ENCODE results near the gene TUBGCP6. TPM values are rescaled to one million over a fixed set of nuclear protein-coding genes. Genes with fewer than 3 reads are reported as not detected.

TUBGCP6 gene
- total RNA-seq, 1 donor from 2014 or later: 17.5 TPM

GRCh38 chr22:50268655-50269113 is 23.9 kb upstream of the TUBGCP6 start:
- intact Hi-C loops (cut with DNase I): no loop called here
- DNase-seq (ENCODE audit: missing footprints): no peak
- ATAC-seq: no peak

DNA sequence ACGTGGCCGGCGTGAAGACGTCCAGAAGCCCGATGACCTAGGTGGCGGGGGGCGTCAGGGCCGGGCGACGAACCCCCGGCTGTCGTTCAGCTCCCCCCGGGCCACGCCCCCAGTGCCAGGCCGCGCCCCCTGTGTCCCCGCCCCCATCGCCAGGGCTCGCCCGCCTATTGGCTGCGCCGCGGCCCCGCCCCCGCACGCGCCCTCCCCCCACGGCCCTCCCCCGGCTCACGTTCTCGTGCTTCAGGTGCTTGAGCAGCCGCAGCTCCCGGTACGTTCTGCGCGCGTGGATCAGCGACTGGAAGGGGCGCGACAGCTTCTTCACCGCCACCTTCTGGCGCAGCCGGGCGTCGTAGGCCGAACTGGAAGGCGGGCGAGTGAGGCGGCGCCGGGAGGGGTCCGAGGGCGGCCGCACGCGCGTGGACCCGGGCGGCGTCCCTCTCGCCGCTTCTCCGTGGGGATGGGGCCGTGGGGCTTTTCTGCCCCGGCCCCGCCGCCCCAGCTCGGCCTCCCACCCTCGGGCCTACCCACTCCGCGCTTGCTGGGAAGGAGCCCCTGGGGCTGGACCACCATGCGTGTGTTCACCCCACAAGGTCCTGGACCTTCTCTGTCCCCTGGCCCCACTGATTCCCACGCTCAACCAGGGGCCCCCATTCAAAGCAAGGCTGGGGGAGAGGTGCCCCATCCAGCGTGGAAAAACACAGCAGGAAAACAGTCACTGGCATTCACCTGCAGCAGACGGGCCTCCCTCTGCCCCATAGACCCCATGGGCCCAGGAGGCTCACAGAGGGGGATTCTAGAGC is 23.0 kb upstream of the TUBGCP6 start:
- peak; percentile 57 for ATAC-seq
- intact Hi-C loops (cut with DNase I): no loop called here
- no peak for DNase-seq (ENCODE audit: missing footprints)

- ATAC-seq (no peak), DNase-seq (ENCODE audit: missing footprints) (no peak)
- intact Hi-C loops (cut with DNase I): no loop called here
Measured at GRCh38 chr22:50266994-50267393, 22.2 kb upstream of the TUBGCP6 start.

DNA sequence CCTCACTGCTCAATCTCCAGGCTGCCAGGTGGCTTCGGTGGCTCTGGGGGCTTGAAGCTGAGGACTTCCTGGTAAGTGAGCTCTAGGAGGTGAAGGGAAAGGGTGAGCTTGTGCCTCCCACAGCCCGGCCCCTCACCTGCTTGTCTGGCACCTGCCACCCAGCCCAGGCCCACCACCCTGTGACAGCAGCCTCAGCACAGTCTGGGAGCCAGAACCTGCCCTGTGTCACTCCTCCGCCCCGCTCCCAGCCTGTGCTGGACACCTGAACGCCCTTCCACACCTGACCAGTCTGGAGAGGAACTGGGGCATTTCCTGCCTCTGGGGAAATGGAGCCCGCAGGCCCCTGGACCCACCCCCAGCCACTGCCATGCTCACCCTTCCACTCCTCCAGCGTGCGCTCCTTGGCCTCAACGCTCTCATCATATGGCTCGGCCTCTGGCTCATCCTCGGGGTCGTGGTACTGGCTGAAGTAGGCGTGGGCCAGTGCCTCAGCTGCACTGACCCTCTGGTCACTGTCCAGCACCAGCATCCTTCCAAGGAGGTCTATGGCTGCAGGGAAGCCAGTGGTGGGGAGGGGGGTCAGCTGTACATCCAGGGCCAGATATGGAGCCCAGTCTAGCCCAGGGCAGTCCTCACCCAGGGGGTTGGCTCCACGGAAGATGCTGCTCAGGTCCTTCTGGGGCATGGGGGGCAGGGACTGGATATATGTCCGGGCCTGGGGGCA is 20.3 kb upstream of the TUBGCP6 start:
- intact Hi-C loops (cut with DNase I): no loop called here
- DNase-seq (ENCODE audit: missing footprints) (no peak), ATAC-seq (no peak)

- no peak for ATAC-seq
- intact Hi-C loops (cut with DNase I): no loop called here
- no peak for DNase-seq (ENCODE audit: missing footprints)
Measured at GRCh38 chr22:50264104-50264745, 19.4 kb upstream of the TUBGCP6 start.

GRCh38 chr22:50262973-50263617 is 18.3 kb upstream of the TUBGCP6 start:
- DNase-seq (ENCODE audit: missing footprints) (no peak), ATAC-seq (no peak)
- intact Hi-C loops (cut with DNase I): no loop called here

DNA sequence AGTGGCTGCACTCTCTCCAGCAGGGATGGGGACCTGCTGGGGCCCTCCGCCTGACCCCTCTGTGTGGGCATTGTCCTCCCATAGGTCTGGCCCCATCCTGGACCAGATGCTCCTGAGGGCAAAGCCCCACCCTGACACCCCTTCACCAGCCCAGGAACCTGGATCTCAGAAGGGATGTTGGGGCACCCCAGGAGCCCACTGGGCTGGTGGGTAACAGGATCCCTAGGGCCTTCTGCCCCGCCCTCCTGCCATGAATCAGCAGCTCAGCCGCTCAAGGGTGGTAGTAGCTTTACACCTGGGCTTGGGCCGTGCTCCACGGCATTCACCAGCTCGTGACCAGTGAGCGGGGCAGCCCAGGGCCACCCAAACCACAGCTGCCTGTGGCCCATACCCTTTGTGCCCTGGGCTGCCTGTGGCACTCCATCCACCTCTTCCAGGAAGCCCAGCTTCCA is 17.7 kb upstream of the TUBGCP6 start:
- DNase-seq (ENCODE audit: missing footprints) (no peak), ATAC-seq (no peak)
- intact Hi-C loops (cut with DNase I): no loop called here

- ATAC-seq: no peak
- intact Hi-C loops (cut with DNase I): no loop called here
- peak; percentile 60 for DNase-seq (ENCODE audit: missing footprints)
Measured at GRCh38 chr22:50261615-50262459, 17.0 kb upstream of the TUBGCP6 start, which contains the start of gene MAPK12. Gene MAPK12 (minus strand): TSS chr22:50261683. CDS start chr22:50261509, 174 bp downstream.

- intact Hi-C loops (cut with DNase I): no loop called here
- DNase-seq (ENCODE audit: missing footprints) (peak; percentile 71), ATAC-seq (no peak)
Measured at GRCh38 chr22:50260801-50261614, 16.2 kb upstream of the TUBGCP6 start.

DNA sequence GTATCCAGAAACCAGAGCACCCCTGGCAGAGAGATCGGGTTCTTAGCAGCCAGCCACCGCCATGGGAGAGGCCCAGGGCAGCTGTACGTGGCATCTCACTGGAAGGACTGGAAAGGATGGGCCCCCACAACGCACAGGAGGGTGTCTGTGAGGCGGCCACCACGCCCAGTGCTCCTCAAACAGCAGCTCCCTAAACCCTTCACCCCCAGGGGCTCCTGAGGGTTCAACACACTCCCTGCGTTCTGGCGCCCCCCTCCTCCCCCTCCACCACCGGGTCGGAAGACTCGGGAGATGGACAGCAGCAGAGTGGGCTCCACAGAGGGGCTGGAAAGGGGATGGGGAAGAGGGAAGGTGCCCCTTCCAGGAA is 15.6 kb upstream of the TUBGCP6 start:
- intact Hi-C loops (cut with DNase I): no loop called here
- ATAC-seq (no peak), DNase-seq (ENCODE audit: missing footprints) (no peak)

DNA sequence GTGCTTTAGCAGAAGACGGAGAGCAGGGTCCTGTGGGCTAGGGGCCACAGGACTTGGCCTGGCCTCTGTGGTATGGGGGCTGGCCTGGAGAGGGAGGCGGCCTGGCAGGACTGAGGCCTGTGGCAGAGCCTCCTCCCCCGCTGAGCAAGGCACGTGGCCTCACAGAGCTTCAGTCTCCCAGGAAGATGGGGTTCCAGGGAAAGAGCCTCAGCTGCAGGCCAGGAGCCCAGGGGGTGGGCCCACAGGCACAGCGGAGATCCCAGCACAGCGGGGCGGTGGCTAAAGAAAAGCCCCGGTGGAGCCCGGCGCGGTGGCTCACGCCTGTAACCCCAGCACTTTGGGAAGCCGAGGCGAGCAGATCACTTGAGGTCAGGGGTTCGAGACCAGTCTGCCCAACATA is 14.5 kb upstream of the TUBGCP6 start:
- intact Hi-C loops (cut with DNase I): no loop called here
- no peak for ATAC-seq

DNA sequence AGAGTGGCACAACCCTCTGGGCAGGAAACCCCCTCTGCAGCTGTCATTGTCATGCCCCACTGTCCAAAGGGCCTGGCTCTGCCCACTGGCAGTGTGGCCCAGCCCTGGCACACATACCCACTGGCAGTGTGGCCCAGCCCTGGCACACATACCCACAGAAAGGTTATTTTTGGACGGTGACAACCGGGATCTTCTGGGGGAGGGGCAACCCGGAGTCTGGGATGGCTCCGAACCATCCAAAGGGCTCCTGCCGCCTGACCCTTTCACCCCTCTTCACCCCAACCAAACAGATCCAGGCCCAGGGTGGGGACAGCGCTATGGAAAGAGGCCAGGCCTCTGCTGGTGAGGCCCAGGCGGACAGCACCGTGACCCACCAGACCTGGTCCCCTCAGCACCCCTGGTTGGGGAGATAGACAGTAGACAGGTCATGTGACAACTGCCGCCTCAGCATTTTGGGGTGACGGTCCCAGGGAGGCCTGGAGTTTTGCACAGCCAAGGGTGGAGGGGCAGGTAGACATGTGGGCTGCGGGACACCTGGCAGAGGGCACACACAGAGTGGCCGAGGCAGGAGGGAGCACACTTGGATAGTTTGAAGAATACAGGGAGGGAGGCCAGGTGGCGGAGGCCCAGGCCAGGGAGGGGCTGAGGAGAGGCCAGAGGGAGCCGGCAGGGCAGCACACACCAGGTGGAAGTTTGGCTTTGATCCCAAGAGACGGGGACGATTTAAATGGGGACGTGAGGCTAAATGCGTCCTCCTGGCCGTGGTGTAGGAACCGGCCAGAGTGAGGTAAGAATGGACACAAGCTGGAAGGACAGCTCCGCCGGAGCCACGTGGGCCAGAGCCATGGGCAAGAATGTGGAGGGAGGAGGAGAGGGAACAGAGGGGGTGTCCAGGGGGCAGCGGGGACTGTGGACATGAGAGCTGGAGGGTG is 13.8 kb upstream of the TUBGCP6 start:
- ATAC-seq: peak; percentile 84
- intact Hi-C loops (cut with DNase I): no loop called here
- no peak for DNase-seq (ENCODE audit: missing footprints)

More for the DNA sequence above, 14.5 kb upstream of the TUBGCP6 start:
- DNase-seq (ENCODE audit: missing footprints): no peak

- ATAC-seq (peak; percentile 2), DNase-seq (ENCODE audit: missing footprints) (no peak)
- intact Hi-C loops (cut with DNase I): no loop called here
Measured at GRCh38 chr22:50257451-50258360, 12.9 kb upstream of the TUBGCP6 start.

GRCh38 chr22:50257041-50257440 is 12.2 kb upstream of the TUBGCP6 start:
- intact Hi-C loops (cut with DNase I): no loop called here
- ATAC-seq (no peak), DNase-seq (ENCODE audit: missing footprints) (no peak)

- intact Hi-C loops (cut with DNase I): no loop called here
- ATAC-seq (no peak), DNase-seq (ENCODE audit: missing footprints) (no peak)
Measured at GRCh38 chr22:50256258-50256862, 11.5 kb upstream of the TUBGCP6 start.
